Endothelial cell of umbilical vein (primary cell): ENCODE data around the gene CREB3L2. TPM values are rescaled to one million over a fixed set of nuclear protein-coding genes. Genes with fewer than 3 reads are reported as not detected.

Source experiments
- BruUV-seq: library from RNA; stranded (reverse); fragments of 400-500 nt; replicated peaks from 2 replicates; lab custom pipeline; 2021; lab: Mats Ljungman, UMichigan
- CTCF ChIA-PET: fragments of 300-600, 350-600 bp; sonication (Branson Sonifier 250); formaldehyde crosslinking; loops from one replicate; lab custom pipeline; 2021; ENCODE audit warnings: antibody characterized with exemption, inconsistent platforms; lab: Charles Lee
- POLR2A ChIA-PET: fragments of 300-600, 350-600 bp; sonication (Branson Sonifier 250); formaldehyde crosslinking; loops from one replicate; lab custom pipeline; 2021; ENCODE audit warnings: antibody characterized with exemption, inconsistent platforms; lab: Charles Lee
- DNase-seq: peaks from one replicate; pipeline ENCODE4 v3.0.0-alpha.2; 2011; ENCODE audit warnings: low read depth, low spot score
- FAIRE-seq: peaks from 2 replicates; lab custom pipeline; 2011; peaks lifted over from hg19 to GRCh38; lab: Jason Lieb, UNC
- H2AFZ ChIP-seq: 2 replicates; pipeline ENCODE4 v1.6.0; 2012; ENCODE audit warnings: low read depth, low read length, control low read depth, inconsistent platforms
- H3K27ac ChIP-seq: 2 replicates; pipeline ENCODE4 v1.5.1; 2011; ENCODE audit warnings: low read depth, mild to moderate bottlenecking, control low read depth, low read length, moderate library complexity; ENCODE audit not compliant: insufficient read depth
- H3K27me3 ChIP-seq, 2 experiments: 2 replicates each; pipeline versions ENCODE4 v1.6.0 to v1.6.1; 2011; ENCODE audit warnings: low read length in 2 of 2, mixed read lengths in 1 of 2; ENCODE audit not compliant: control insufficient read depth in 2 of 2, insufficient read depth in 2 of 2
- H3K36me3 ChIP-seq, 2 experiments: 2 replicates in 1 of 2; 3 replicates in 1 of 2; pipeline ENCODE4 v1.5.1; 2011; ENCODE audit warnings: low read length in 2 of 2, mild to moderate bottlenecking in 1 of 2, moderate library complexity in 1 of 2; ENCODE audit not compliant: control insufficient read depth in 2 of 2, insufficient read depth in 2 of 2; ENCODE audit errors: extremely low read depth in 1 of 2
- H3K4me1 ChIP-seq: 3 replicates; pipeline ENCODE4 v1.5.1; 2011; ENCODE audit warnings: mild to moderate bottlenecking, low read length; ENCODE audit not compliant: control insufficient read depth, insufficient read depth; ENCODE audit errors: extremely low read depth
- H3K4me2 ChIP-seq: 2 replicates; pipeline ENCODE4 v1.6.1; 2011; ENCODE audit warnings: low read length, control low read depth, mixed read lengths; ENCODE audit not compliant: insufficient read depth
- H3K4me3 ChIP-seq, 3 experiments: fragments of 200-600 bp in 1 of 3; sonication (generic), shearing (Covaris generic) in 1 of 3; replicated peaks in 1 of 3; 2 replicates each; pipeline ENCODE4 v1.5.1; 2011 to 2016; ENCODE audit warnings: control low read depth in 3 of 3, low read length in 3 of 3, mild to moderate bottlenecking in 2 of 3, inconsistent platforms in 1 of 3, low read depth in 1 of 3, moderate library complexity in 1 of 3; ENCODE audit not compliant: insufficient read depth in 1 of 3
- H3K79me2 ChIP-seq: 2 replicates; pipeline ENCODE4 v1.6.0; 2012; ENCODE audit warnings: low read length, inconsistent platforms; ENCODE audit not compliant: control insufficient read depth, insufficient read depth
- H3K9ac ChIP-seq: replicated peaks from 2 replicates; pipeline ENCODE3; 2011; ENCODE audit warnings: low read length, control low read depth; ENCODE audit not compliant: insufficient read depth; ENCODE audit errors: extremely low read depth
- H3K9me1 ChIP-seq: replicated peaks from 3 replicates; pipeline ENCODE4 v1.6.0; 2011; ENCODE audit warnings: mild to moderate bottlenecking, low read length; ENCODE audit not compliant: control insufficient read depth, insufficient read depth; ENCODE audit errors: extremely low read depth
- H3K9me3 ChIP-seq: replicated peaks from 2 replicates; pipeline ENCODE4 v1.5.1; 2012; ENCODE audit warnings: low read length, inconsistent platforms; ENCODE audit not compliant: control insufficient read depth, insufficient read depth
- H4K20me1 ChIP-seq: replicated peaks from 2 replicates; pipeline ENCODE3; 2011; ENCODE audit warnings: mild to moderate bottlenecking, low read length; ENCODE audit not compliant: control insufficient read depth, insufficient read depth; ENCODE audit errors: extremely low read depth
- EZH2 ChIP-seq: IDR thresholded peaks from 2 replicates; pipeline ENCODE4 v1.6.1; 2012; ENCODE audit warnings: borderline replicate concordance, low read depth, mild to moderate bottlenecking, moderate library complexity, low read length, inconsistent platforms; ENCODE audit not compliant: severe bottlenecking
- FOS ChIP-seq: IDR thresholded peaks from 2 replicates; pipeline ENCODE4 v1.6.1; 2011; ENCODE audit warnings: mild to moderate bottlenecking, low read length, moderate library complexity, borderline replicate concordance; ENCODE audit not compliant: insufficient read depth
- GATA2 ChIP-seq: IDR thresholded peaks from 2 replicates; pipeline ENCODE4 v1.7.0; 2011; ENCODE audit warnings: low read depth, mild to moderate bottlenecking, moderate library complexity, mixed read lengths, low read length; ENCODE audit not compliant: insufficient read length, insufficient read depth
- JUN ChIP-seq: IDR thresholded peaks from 2 replicates; pipeline ENCODE4 v1.6.1; 2011; ENCODE audit warnings: borderline replicate concordance, low read depth; ENCODE audit not compliant: insufficient read length, insufficient read depth
- MYC ChIP-seq: IDR thresholded peaks from one replicate; pipeline ENCODE4 v1.6.1; 2011; ENCODE audit warnings: mild to moderate bottlenecking, low read depth, low read length
- POLR2A ChIP-seq: IDR thresholded peaks from 2 replicates; pipeline ENCODE4 v1.6.1; 2012; ENCODE audit warnings: low read depth, mild to moderate bottlenecking, control low read depth, low read length
- POLR2AphosphoS5 ChIP-seq: IDR thresholded peaks from 2 replicates; pipeline ENCODE4 v1.6.1; 2012; ENCODE audit warnings: low read depth, mild to moderate bottlenecking, control low read depth, low read length, moderate library complexity; ENCODE audit not compliant: insufficient read depth
- dilution Hi-C: fragments of 300-500 bp; cut with MboI; formaldehyde crosslinking; loops from one replicate; pipeline ENCODE4 v1.15.0; 2019; ENCODE audit warnings: low sequenced_read_pairs; ENCODE audit not compliant: extremely low pct_ligation_motif_present
- intact Hi-C: fragments of 100-400 bp; cut with micrococcal nuclease; formaldehyde crosslinking; loops from one replicate; pipeline ENCODE4 v1.10.0; 2022
- polyA plus RNA-seq, 4 experiments: library from polyadenylated mRNA; depleted of rRNA in 3 of 4; stranded (reverse) in 3 of 4; unstranded in 1 of 4; fragments of >200 nt; gene quantifications; 2 replicates each; pipeline versions ENCODE4 v1.2.1 to v1.2.3, GENCODE V29; 2011 to 2012; ENCODE audit warnings: missing spikeins in 1 of 4
- total RNA-seq: library from RNA; stranded (reverse); gene quantifications from 2 replicates; pipeline ENCODE4 v1.2.3, GENCODE V29; 2021
- TF ChIP-seq, protein P1 (sequence below), 2 donors: IDR thresholded peaks; 1 replicate in 1 of 2; 2 replicates in 1 of 2; pipeline ENCODE4 v1.5.1; 2011; ENCODE audit warnings: low read length in 2 of 2, mild to moderate bottlenecking in 2 of 2, moderate library complexity in 2 of 2, control low read depth in 1 of 2, inconsistent platforms in 1 of 2, low read depth in 1 of 2; ENCODE audit not compliant: insufficient read depth in 1 of 2; ENCODE audit errors: extremely low read depth in 1 of 2
- TF ChIP-seq, protein P2 (sequence below): IDR thresholded peaks from 2 replicates; pipeline ENCODE4 v1.6.1; 2011; ENCODE audit not compliant: insufficient read depth, insufficient read length

The CREB3L2 gene
- total and polyA plus RNA-seq, 2 donors (not counting 3 experiments of a cell fraction or from before 2014, with no cell fraction given), result 32.1 to 93.4 TPM

DNA sequence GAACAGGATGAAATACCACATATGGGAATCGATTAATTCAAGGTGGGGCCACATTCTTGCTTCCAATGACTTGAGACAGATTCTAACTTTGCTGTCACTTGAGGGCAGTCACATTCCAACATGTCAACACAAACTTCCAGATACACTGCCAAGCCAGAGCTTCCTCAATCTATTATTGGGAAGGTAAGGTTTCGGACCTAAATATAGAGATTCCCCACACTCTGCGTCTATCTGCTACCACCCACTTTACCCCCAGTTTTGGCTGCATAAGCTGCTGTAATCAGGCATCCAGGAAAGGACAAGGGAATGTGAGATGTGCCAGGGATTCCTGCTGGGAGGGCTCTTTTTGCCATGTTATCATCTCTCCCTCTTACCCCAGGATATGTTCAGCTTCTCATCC is 134.6 kb downstream of the CREB3L2 start:
- H3K36me3 ChIP-seq, result peaks cover 7 to 11% of the 10 kb centered on the region in 2 experiments
- no peak overlapping the region for H3K9ac ChIP-seq
- H3K9me1 ChIP-seq, result no peaks in the 10 kb centered on the region
- no peaks in the 10 kb centered on the region for H4K20me1 ChIP-seq
- FAIRE-seq (no peak), DNase-seq (no peak)
- no peak overlapping the region for H3K27ac ChIP-seq
- TF ChIP-seq POLR2AphosphoS5, result no peak
- no peak for TF ChIP-seq POLR2A
- TF ChIP-seq MYC, result no peak
- no peak for TF ChIP-seq JUN
- no peak for TF ChIP-seq FOS
- TF ChIP-seq, protein P1, sequence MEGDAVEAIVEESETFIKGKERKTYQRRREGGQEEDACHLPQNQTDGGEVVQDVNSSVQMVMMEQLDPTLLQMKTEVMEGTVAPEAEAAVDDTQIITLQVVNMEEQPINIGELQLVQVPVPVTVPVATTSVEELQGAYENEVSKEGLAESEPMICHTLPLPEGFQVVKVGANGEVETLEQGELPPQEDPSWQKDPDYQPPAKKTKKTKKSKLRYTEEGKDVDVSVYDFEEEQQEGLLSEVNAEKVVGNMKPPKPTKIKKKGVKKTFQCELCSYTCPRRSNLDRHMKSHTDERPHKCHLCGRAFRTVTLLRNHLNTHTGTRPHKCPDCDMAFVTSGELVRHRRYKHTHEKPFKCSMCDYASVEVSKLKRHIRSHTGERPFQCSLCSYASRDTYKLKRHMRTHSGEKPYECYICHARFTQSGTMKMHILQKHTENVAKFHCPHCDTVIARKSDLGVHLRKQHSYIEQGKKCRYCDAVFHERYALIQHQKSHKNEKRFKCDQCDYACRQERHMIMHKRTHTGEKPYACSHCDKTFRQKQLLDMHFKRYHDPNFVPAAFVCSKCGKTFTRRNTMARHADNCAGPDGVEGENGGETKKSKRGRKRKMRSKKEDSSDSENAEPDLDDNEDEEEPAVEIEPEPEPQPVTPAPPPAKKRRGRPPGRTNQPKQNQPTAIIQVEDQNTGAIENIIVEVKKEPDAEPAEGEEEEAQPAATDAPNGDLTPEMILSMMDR (IDR thresholded peaks at IDR 0.05; ENCODE audit: extremely low read depth in 1 of 2, insufficient read depth in 1 of 2, low read depth in 1 of 2, low read length in 2 of 2), result no peak
- TF ChIP-seq EZH2, result no peak
- TF ChIP-seq GATA2, result no peak
- TF ChIP-seq, protein P2, sequence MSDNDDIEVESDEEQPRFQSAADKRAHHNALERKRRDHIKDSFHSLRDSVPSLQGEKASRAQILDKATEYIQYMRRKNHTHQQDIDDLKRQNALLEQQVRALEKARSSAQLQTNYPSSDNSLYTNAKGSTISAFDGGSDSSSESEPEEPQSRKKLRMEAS, result no peak
- dilution Hi-C loops, result no loop called here
- H2AFZ ChIP-seq, result no peak overlapping the region
- intact Hi-C loops, result no loop called here
- H3K9me3 ChIP-seq, result no peaks in the 10 kb centered on the region
- BruUV-seq, result no TSS peak
- POLR2A ChIA-PET, result no interaction called here
- H3K4me3 ChIP-seq, result no peak overlapping the region
- no peaks in the 10 kb centered on the region for H3K79me2 ChIP-seq
- CTCF ChIA-PET, result interaction anchor here (1.2 kb wide), 1 partner anchor 15 kb away, joined by 3 read pairs; no protein-coding TSS in a partner anchor
- H3K4me1 ChIP-seq, result no peaks in the 10 kb centered on the region
- no peak overlapping the region for H3K4me2 ChIP-seq
- H3K27me3 ChIP-seq, result no peaks in the 10 kb centered on the region
